SK-N-SH (cell line): Measurements from ENCODE around the gene TMED1.

Experiments
- EP300 ChIP-seq, 2 experiments: IDR thresholded peaks; 2 replicates each; pipeline versions ENCODE4 v1.4.0 to v1.6.1; 2012; ENCODE audit warnings: borderline replicate concordance in 1 of 2, low read depth in 1 of 2, low read length in 1 of 2
- EZH2phosphoT487 ChIP-seq: fragments of 200-600 bp; sonication (generic); IDR thresholded peaks from 2 replicates; pipeline ENCODE4 v1.6.1; 2017; ENCODE audit warnings: low read depth, mixed run types, mild to moderate bottlenecking, antibody characterized with exemption, moderate library complexity, borderline replicate concordance
- FOXJ3 ChIP-seq: sonication (generic); formaldehyde crosslinking; IDR thresholded peaks from 2 replicates; pipeline ENCODE4 v1.5.1; 2020; ENCODE audit warnings: mild to moderate bottlenecking, missing genetic modification reagents
- FOXM1 ChIP-seq: IDR thresholded peaks from 2 replicates; pipeline ENCODE4 v1.4.0; 2012; ENCODE audit warnings: low read depth, mild to moderate bottlenecking
- POLR2AphosphoS5 ChIP-seq: IDR thresholded peaks from 2 replicates; pipeline ENCODE4 v1.6.1; 2012; ENCODE audit warnings: low read depth, low read length
- RAD21 ChIP-seq: IDR thresholded peaks from 2 replicates; pipeline ENCODE4 v1.6.1; 2012; ENCODE audit warnings: mild to moderate bottlenecking, low read length
- REST ChIP-seq: IDR thresholded peaks from 2 replicates; pipeline ENCODE4 v1.6.1; 2012; ENCODE audit warnings: mild to moderate bottlenecking, low read depth, low read length, moderate library complexity
- RFX5 ChIP-seq: IDR thresholded peaks from 2 replicates; pipeline ENCODE4 v1.6.1; 2012; ENCODE audit warnings: mild to moderate bottlenecking, improper control_type of control experiment, low read length
- SMC3 ChIP-seq: IDR thresholded peaks from 2 replicates; pipeline ENCODE4 v1.6.1; 2012; ENCODE audit warnings: low read depth, low read length, improper control_type of control experiment
- TF ChIP-seq, protein P1 (sequence below): fragments of 200-600 bp; sonication (generic); IDR thresholded peaks from 2 replicates; pipeline ENCODE4 v1.6.1; 2017; ENCODE audit warnings: antibody characterized with exemption, mild to moderate bottlenecking, moderate library complexity
- TF ChIP-seq, protein P2 (sequence below): IDR thresholded peaks from 2 replicates; pipeline ENCODE4 v1.4.0; 2012; ENCODE audit warnings: low read depth, borderline replicate concordance
- TF ChIP-seq, protein P3 (sequence below): fragments of 150-350 bp; IDR thresholded peaks from 2 replicates; pipeline ENCODE4 v1.6.1; 2017; ENCODE audit warnings: antibody characterized with exemption, low read length, low read depth, borderline replicate concordance

DNA sequence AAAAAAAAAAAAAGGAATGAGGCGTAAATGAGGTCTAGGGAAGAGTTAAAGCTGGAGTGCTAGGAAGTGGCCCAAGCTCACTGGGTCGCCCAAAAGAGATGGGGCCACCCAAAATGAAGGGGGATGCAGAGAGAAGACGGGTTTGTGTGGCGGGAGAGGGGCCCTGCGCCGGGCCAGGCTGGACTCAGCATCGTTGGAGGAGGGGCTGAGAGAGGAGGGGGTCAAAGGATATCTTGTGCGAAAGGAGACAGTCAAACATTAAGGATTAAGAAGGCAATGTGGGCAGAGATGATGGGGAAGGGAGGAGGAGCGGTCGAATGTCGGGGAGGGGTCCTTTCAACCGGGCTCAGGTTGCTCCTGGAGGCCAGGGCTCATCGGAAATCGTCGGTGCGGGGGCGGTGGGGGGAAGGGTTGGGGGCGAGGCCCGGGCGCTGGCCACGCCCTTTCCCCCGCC is 34.5 kb upstream of the TMED1 start:
- peak; percentile 45; the same call in 1 of the 2 replicates for TF ChIP-seq POLR2AphosphoS5
- TF ChIP-seq, protein P1, sequence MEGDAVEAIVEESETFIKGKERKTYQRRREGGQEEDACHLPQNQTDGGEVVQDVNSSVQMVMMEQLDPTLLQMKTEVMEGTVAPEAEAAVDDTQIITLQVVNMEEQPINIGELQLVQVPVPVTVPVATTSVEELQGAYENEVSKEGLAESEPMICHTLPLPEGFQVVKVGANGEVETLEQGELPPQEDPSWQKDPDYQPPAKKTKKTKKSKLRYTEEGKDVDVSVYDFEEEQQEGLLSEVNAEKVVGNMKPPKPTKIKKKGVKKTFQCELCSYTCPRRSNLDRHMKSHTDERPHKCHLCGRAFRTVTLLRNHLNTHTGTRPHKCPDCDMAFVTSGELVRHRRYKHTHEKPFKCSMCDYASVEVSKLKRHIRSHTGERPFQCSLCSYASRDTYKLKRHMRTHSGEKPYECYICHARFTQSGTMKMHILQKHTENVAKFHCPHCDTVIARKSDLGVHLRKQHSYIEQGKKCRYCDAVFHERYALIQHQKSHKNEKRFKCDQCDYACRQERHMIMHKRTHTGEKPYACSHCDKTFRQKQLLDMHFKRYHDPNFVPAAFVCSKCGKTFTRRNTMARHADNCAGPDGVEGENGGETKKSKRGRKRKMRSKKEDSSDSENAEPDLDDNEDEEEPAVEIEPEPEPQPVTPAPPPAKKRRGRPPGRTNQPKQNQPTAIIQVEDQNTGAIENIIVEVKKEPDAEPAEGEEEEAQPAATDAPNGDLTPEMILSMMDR: no peak
- TF ChIP-seq FOXM1: no peak
- TF ChIP-seq RFX5: no peak
- no peak for TF ChIP-seq SMC3
- no peak for TF ChIP-seq EP300 (IDR thresholded peaks at IDR 0.05; ENCODE audit: borderline replicate concordance in 1 of 2, low read depth in 1 of 2, low read length in 1 of 2)
- no peak for TF ChIP-seq RAD21
- TF ChIP-seq FOXJ3 (CRISPR knock-in tag): no peak
- TF ChIP-seq, protein P2, sequence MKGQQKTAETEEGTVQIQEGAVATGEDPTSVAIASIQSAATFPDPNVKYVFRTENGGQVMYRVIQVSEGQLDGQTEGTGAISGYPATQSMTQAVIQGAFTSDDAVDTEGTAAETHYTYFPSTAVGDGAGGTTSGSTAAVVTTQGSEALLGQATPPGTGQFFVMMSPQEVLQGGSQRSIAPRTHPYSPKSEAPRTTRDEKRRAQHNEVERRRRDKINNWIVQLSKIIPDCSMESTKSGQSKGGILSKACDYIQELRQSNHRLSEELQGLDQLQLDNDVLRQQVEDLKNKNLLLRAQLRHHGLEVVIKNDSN: no peak
- TF ChIP-seq REST: no peak
- TF ChIP-seq, protein P3, sequence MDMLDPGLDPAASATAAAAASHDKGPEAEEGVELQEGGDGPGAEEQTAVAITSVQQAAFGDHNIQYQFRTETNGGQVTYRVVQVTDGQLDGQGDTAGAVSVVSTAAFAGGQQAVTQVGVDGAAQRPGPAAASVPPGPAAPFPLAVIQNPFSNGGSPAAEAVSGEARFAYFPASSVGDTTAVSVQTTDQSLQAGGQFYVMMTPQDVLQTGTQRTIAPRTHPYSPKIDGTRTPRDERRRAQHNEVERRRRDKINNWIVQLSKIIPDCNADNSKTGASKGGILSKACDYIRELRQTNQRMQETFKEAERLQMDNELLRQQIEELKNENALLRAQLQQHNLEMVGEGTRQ: no peak
- no peak for TF ChIP-seq EZH2phosphoT487
